Ramos (cell line): ENCODE results near the gene STRIP2.
"Not testable (repeated sequence)": the region's sequence is repeated elsewhere in the genome, so short reads cannot be mapped to it uniquely, and the experiment has no call there.

Experiments
- in situ Hi-C: fragments of 300-500 bp; cut with MboI; formaldehyde crosslinking; loops from one replicate; pipeline ENCODE4 v1.14.3; 2022; ENCODE audit warnings: low sequenced_read_pairs; ENCODE audit not compliant: unreplicated experiment

Gene STRIP2, protein sequence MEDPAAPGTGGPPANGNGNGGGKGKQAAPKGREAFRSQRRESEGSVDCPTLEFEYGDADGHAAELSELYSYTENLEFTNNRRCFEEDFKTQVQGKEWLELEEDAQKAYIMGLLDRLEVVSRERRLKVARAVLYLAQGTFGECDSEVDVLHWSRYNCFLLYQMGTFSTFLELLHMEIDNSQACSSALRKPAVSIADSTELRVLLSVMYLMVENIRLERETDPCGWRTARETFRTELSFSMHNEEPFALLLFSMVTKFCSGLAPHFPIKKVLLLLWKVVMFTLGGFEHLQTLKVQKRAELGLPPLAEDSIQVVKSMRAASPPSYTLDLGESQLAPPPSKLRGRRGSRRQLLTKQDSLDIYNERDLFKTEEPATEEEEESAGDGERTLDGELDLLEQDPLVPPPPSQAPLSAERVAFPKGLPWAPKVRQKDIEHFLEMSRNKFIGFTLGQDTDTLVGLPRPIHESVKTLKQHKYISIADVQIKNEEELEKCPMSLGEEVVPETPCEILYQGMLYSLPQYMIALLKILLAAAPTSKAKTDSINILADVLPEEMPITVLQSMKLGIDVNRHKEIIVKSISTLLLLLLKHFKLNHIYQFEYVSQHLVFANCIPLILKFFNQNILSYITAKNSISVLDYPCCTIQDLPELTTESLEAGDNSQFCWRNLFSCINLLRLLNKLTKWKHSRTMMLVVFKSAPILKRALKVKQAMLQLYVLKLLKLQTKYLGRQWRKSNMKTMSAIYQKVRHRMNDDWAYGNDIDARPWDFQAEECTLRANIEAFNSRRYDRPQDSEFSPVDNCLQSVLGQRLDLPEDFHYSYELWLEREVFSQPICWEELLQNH

DNA sequence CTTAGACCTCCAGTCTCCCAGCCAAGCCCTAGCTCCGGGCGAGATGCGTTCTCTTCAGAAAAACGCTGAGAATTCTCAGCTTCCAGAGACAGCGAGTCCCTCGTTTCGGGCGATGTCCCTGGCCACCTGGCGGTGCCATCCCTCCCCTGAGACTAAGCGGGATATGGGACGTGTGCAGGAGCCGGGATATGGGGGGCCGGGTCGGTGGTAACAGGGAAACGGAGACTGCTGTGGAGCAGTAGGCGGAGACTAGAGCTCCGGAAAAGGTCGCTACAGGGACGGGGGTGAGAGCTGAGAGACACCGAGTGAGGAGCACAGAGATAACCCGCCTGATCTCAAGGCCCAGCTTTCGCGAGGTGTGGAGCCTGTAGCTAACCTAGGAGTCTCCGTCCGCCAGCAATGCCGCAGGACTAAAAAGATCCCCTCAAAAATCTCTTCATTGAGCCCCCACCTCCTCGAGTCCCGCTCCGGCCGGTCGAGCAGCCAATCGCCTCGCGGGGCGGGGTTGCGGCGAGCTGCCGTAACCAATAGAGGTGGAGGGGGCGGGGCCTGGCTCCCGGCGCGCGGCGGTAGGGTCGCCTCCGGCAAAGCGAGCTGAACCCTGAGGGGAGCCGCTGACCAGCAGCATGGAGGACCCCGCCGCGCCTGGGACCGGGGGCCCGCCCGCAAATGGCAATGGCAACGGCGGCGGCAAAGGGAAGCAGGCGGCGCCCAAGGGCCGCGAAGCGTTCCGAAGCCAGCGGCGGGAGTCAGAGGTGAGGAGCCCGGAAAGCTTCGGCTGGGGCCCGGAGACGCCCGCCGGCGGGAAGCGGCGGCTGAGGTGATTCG, at the start of gene STRIP2:
STRIP2 (plus strand) TSS at position 586 of the 828 bp plus-strand sequence; CDS start at position 627, 41 bp downstream.
- in situ Hi-C loops: no loop called here

DNA sequence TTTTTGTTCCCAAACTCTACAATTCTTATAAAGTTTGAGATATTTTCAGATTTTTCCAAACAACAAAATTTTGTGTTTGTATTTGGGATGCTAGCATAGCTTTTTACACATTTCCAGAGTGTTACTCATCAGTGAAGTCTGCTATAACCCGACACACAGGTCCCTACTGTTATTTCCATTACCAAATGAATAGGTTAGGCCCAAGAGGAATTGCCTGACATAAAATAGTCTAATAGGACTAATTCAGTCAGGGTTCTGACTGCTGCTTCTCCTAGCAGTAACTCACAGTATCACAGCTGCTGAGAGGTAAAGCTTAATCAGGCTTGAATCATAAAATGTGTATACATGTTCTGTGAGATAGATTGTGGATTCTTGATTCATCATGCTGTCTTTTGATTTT, 49.1 kb upstream of the STRIP2 start:
- in situ Hi-C loops: no loop called here

DNA sequence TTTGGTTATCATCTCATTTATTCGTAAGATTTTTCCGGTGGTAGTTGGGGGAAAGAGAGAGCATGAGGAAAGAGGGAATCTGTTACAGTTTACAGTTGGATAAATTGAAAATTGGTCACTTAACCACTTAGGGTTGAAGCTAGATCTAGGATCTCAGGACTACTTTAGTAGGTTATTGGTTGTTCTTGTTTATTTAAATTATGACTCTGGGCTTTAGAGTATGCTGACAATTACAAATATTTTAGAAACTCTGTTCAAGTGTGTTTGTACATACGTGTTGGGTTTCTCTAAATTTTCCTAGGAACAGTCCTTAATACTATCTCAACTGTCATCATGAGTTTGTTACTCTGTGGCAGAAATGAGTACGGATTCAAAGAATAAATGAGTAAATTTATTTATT, 48.6 kb upstream of the STRIP2 start:
- in situ Hi-C loops: no loop called here

DNA sequence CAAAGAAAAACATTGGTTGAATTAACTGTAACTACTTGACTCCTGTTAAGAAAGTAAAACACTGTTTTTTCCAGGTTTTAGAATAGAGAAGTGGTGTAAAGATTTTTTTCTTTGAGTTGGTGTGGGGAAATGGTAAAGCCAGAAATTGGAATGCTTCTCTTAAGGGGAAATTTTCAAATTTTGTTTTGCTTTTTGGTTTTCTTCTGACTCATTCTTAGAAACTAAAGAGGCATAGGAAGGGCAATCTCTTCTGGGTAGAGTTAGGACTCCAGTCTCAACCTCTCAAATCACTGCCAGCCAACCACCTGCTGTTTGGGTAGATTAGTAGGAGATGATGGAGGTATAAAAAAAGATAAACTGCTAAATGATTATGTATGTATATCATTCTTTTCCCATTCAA, 47.7 kb upstream of the STRIP2 start:
- in situ Hi-C loops: no loop called here

DNA sequence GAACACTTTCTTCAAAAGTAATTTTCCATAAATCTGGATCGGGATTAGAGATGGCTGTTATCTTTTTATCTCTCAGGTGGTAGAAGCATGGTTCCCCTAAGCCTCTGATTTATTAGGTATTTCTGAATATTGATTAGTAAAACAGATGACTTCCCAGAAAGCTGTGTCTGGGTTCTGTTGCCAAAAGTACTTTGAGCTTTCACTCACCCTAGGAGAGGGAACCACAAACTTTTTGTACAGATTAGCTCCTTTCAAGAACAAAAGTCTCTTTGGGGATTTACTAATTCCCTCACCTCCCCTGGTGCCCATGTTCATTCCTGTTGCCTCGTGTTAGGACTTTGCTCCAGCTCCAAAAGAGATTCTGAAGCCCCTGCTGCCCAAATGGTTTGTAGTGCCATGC, 46.7 kb upstream of the STRIP2 start:
- in situ Hi-C loops: no loop called here

DNA sequence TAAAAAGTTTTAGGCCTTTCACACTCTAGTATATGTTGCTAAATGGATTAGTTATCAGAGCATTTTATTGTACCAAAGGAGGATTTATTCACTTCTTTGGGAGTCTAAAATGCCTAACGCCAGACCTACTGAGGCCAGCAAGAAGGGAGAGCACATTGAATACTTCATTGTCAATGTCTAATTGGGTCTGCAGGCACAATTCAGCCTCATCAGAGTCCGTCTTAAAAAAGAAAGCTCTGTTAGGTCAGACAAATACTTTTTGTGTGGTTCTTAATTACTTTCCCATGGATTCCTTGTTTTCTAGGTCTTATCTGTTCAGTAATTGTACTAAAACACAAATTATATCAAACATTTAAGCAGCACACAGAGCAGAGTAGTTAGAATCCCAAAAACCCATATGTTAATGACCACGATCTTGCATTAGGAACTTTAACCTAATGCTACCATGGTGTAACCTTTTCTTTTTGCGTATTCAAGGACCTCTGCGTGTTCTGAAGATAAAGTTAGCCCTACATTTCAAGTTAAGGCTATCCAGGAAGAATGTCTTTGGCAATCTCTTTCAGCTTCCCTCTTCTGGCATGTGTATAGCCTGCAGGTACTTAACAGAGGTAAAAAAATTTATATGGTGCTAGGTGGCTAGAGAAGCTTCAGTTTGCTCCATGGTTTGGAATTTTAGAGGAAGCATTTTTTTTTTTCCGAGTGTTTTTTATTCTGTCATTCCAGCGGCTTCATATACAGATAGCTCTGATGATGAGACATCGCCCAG, 45.7 kb upstream of the STRIP2 start:
- in situ Hi-C loops: no loop called here

DNA sequence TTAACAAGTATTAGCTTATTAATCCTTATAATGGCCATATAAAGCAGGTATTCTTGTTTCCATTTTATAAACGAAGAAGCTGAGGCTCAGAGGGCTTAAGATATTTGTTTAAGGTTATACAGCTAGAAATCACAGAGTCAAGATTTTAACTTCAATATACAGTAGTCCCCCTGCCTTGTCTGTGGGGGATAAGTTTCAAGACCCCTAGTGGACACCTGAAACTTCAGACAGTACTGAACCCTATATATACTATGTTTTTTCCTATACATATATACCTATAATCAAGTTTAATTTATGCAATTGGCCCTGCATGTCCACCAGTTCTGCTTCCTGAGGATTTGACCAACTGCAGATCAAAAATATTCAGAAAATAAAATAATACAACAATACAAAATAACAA, 44.4 kb upstream of the STRIP2 start:
- in situ Hi-C loops: no loop called here

DNA sequence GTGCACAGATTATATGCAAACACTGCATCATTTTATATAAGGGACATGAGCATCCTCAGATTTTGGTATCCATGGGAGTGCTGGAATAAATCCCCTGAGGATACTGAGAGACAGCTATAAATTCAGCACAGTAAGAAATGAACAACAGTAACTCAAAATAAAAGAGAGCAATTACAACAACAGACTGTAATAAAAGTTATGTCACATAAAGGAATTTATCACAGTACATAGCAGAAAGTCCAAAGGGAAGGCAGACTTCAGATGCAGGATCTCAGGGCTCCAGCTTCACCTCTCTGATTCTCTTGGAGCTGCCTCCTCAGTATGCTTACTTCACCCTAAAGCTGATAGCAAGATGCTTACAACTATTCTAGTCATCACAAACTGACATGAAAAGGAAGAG, 43.9 kb upstream of the STRIP2 start:
- in situ Hi-C loops: no loop called here

DNA sequence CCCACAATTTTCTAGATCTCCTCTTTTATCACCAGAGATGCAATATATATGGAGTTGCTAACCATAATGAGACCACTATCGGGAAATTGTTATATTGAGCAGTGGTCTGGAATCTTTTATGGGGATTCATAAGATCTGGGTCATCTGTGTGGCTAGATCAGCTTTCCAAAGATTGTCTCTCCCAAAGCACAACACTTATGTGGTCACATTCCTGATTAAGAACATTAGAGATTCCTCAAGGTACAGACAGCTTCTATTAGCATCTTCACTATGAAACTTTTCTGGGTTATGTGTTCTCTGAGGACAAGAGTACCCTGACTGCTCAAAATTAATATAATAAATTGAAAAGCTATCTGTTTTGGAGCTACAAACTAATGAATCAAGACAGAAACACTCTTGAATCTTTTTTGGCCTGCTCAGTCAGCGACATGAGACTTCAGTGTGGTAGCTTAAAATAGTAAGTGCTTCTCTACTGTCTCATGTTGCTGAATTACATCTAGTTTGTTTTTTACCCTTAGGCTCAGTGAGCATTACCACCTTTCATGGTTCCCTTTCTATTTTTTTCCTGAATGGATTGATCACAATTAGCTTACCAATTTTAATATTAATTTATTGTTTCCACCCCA, 42.6 kb upstream of the STRIP2 start:
- in situ Hi-C loops: no loop called here

DNA sequence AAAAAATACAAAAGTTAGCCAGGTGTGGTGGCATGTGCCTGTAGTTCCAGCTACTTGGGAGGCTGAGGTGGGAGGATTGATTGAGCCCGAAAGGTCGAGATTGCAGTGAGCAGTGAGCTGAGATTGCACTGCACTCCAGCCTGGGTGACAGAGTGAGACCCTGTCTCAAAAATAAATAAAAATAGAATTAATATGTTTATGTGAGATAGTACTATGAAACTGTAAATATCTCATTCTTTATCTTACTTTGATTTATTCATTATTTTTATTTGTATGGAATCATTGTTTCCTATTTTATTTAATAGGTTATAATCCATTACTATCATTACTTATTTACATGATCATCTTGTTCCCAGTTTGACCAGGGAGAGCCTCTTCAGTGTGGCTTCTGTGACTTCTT, 41.0 kb upstream of the STRIP2 start:
- in situ Hi-C loops: no loop called here

DNA sequence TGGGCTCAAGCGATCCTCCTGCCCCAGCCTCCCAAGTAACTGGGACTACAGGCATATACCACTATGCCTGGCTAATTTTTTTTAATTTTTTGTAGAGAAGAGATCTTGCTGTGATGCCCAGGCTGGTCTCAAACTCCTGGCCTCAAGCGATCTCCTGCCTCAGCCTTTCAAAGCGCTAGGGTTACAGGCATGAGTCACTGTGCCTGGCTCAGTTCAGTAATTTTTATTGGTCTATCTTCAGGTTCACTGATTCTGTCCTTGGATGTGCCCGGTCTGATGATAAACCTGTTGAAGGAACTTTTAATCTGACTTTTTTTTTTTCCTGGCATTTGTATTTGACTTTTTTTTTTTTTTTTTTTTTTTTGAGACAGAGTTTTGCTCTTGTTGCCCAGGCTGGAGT, 40.1 kb upstream of the STRIP2 start:
- in situ Hi-C loops: no loop called here

DNA sequence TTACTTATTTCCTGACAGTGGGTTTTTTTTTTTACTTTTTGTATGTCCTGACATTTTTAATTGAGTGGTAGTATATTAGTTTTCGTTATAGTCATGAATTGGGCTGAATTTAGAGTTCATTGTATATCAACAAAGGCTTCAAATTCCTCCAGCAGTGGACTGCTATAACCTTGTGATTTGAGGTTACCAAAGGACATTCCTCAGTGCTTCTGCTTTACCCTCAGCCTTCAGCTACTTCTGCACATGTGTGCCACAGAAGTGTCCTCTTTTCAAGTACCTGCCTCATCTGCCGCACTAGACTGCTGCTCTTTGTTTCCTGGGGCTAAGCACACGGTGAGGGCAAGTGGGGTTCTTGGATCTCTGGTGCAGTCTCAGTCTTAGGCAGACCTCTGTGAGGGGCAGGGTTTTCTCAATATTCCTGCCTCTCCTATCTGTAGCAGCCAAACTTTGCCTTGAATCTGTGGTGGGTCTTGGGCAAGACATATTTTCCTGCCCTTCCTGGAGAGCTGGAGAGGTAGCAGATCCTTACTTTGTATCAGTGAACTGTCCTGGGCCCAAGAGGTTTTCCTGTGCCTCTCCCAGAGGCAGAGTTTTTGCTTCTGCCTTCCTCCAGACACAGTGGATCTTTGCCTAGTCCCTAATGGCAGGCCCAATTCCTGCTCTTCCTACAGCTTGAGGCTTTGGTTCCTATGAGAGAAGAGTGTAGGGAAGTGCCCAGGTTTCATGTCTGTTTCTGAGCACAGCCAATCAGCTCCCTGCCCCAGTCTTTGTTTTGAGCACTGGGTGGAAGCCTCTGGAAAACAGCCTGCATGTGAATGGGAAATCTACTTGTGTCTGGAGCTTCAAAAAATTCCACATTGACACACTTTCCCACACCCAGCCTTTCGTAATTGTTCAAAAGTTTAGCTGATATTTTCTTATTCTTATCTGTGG, 39.0 kb upstream of the STRIP2 start:
- in situ Hi-C loops: no loop called here

DNA sequence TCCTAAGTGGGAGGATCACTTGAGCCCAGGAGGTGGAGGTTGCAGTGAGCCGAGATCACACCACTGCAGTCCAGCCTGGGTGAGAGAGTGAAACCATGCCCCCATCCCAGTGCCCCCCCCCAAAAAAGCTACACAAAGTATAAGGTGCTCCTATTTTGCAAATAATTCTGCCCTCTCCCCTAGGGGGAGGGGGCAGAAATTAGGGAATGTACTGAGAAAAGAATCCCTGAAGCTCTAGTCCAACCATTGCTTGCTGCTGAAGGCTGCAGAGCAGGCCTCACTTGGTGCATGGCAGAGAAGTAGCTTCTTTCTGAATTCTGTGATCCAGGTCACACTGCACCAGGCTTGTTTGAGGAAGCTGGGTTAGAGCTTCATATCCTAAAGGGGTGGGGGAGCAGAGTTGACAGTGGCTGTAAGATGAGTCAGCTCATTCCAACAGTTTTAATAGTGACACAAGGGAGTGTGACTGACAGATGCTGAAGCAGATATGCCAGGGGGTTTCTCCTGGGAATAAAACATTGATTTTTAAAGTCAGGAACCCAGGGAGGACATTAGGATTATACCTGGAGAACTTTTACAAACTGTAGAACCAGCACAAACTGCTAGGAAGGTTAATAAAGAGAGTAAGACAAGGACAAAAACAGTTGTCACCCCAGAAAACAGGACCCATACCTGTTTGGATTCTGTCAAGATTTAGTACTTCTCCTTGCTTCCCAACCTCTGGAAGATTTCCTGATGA, 32.8 kb upstream of the STRIP2 start:
- in situ Hi-C loops: no loop called here

DNA sequence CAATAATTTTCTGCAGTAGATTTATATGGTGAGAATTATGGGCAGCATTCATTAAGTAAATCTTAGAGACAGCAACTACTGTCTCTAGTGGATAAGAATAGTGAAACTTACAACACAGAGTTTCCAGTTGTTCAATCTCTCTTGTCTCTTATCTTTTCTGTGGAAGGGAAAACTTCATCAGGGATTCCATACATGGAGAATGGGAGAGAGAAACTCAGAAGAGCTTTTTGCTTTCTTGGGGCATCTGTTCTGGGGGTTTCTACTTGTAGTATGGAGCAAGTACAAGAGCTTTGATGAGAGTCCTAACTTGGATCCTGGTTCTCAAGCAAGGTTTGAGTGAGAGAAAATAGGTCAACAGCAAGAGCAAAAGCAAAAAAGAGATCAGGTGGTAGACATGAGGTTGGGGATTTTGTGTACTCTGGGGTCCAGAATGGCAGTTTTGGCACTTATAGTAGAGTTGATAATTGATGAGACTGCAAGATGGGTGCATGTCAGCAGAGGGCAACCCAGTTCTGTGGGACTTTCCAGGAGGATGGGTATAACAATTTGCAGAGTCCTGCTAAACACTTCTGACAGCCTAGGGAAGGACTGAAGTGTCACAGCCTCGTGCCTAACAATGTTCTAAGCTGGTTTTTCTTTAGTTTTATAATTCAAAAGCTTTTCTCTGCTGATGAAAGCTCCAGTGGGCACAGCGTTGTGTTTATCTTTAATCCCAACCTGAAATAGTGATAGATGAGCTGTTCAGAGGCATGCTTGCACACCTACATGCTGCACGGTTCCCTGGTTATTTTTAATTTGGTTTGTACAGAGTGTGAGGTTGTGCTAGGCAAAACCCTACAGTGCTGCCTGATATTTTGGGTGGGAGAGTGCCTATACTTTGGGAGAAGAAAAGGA, 32.0 kb upstream of the STRIP2 start:
- in situ Hi-C loops: no loop called here

DNA sequence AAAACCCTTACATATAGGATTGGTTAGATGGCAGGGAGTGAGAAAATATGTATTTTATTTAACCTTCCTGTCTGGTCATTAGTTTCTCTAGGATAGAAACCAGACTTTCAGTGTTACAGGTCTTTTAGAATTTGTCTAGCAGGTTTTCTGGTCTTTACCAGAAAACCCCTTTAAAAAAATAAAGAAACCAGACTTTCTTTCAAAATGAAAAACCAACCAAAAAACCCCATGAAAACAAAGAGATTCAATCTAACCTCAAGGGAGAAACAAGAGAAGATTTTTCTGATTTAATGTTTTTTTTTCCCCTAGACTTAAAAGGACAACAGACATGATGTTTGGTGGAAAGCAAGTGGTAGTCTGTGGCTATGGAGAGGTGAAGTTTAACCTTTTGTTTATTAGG, 28.7 kb upstream of the STRIP2 start:
- in situ Hi-C loops: no loop called here

DNA sequence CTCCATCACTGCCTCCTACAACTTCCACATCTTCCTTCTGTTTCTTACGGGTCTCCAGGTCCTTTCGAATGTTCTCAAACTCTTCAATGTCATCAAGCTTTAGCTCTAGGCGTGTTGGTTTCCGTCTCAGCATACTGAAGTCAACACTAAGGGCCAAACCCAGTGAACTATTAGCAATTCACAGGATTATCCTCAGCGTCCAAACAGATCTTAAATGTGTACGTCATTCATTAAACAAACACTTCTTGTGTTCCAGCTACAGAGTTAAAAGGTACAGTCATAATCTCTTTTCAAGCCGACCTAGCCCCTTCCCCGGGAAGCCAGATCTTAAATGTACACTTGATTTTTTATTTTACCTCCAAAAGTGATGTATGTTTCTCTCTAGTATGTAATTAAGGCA, 24.0 kb upstream of the STRIP2 start:
- in situ Hi-C loops: not testable (repeated sequence)

DNA sequence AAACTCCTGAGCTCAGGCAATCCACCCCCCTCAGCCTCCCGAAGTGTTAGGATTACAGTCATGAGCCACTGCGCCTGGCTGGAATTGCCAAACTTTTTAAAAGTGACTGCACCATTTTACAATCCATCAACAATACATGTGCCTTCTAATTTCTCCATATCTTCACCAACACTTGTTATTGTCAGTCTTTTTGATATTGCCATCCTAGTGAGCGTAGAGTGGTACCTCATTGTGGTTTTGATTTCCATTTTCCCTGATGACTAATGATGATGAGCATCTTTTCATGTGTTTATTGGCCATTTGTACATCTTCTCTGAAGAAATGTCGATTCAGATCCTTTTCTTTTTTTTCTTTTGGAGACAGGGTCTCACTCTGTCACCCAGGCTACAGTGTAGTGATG, 21.7 kb upstream of the STRIP2 start:
- in situ Hi-C loops: no loop called here
